Measurements from ENCODE around the gene MAN1C1. TPM values are rescaled to one million over a fixed set of nuclear protein-coding genes. Genes with fewer than 3 reads are reported as not detected.

Gene MAN1C1
- total and polyA plus RNA-seq, 9 of the 15 experiments (the other 6 are each of a cell fraction or from before 2014, with no cell fraction given) = 0.04 to 0.44 (median 0.10) TPM; not detected in 3

DNA sequence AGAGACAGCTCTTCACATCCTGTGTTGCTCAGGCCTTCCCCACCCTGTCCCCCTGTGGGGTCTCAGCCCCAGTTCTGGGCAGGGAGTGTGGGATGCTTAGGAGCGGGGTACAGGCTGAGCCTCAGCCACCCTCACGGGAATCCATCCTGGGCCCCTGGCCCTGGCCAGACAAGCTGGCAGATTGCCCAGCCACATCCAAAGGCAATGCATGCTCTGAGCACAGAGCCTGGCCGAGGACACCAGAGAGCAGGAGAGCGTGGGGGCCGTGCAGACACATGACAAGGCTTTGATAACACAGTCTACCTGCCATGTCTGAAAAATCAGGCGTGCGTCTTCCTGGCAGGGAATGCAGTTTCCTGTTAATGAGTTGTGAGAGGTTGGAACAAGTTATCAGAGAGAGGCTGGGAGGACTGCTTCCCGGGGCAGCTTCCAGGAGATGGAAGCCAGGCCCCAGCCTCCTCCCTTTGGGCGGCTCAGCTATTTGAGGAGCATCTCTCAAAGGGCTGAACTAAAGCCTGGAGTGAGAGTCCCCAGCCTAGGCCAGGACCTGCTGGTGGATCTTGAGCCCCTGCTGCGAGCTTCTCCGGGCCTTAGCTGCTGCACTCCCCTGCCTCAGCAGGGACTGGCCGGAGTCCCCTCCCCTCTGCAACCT, 111.2 kb downstream of the MAN1C1 start:
- Histone ChIP-seq H3K9ac (ENCODE audit: insufficient read depth in 1 of 2, low read depth in 2 of 2, low read length in 2 of 2) (peak overlapping the region in 1 of 2 experiments; percentile 39; a peak in 2 of 4 replicates), H3K4me1 (replicated peaks in 1 of 2; ENCODE audit: control insufficient read depth in 2 of 2, insufficient read depth in 2 of 2, low read length in 2 of 2) (peaks cover 0 to 9% of the 10 kb centered on the region in 2 experiments; a peak in 4 of 5 replicates), H3K4me2 (ENCODE audit: insufficient read depth, low read length) (no peak overlapping the region), H3K79me2 (ENCODE audit: control insufficient read depth, insufficient read depth, low read length) (no peaks in the 10 kb centered on the region), H2AFZ (ENCODE audit: low read depth, low read length) (no peak overlapping the region), H3K27me3 (ENCODE audit: control insufficient read depth in 2 of 2, insufficient read depth in 2 of 2, low read length in 2 of 2) (peaks cover 45 to 81% of the 10 kb centered on the region in 2 experiments), H3K9me1 (ENCODE audit: control insufficient read depth, insufficient read depth, low read length) (no peaks in the 10 kb centered on the region), H3K4me3 (no peak overlapping the region), H3K36me3 (ENCODE audit: control insufficient read depth, insufficient read depth, low read length) (no peaks in the 10 kb centered on the region), H3K9me3 (replicated peaks; ENCODE audit: control insufficient read depth, insufficient read depth, low read depth, low read length) (no peaks in the 10 kb centered on the region), H4K20me1 (replicated peaks; ENCODE audit: control insufficient read depth, insufficient read depth, low read length) (0 out of 2 replicates have a peak, but pooled peaks cover 8% of the 10 kb centered on the region), H3K27ac (ENCODE audit: extremely low read depth, low read depth, low read length) (no peak overlapping the region)
- intact Hi-C loops (cut with micrococcal nuclease) = no loop called here
- peak; percentile 68 for ATAC-seq
- 5% methylated on average over 12 of the region's 12 CpGs for WGBS (ENCODE audit: insufficient coverage, low coverage, missing lambda C conversion rate)
- peak in 2 of 4 experiments; percentile 33 to 38 for DNase-seq (ENCODE audit: extremely low read depth in 1 of 4, low spot score in 3 of 4)
- BruUV-seq (replicated peaks) = no TSS peak
- in situ Hi-C loops (cut with MboI) = no loop called here
- ChIA-PET POLR2A (interaction anchor here (0.6 to 2.4 kb wide), 4 partner anchors 9 to 717 kb away, joined by 3 to 6 read pairs (median 4); no protein-coding TSS in a partner anchor), CTCF (ENCODE audit: low intra/inter-chr PET ratio) (no interaction called here)
- FAIRE-seq = no peak
- no peak for TF ChIP-seq NR3C1 (CRISPR knock-in tag; IDR thresholded peaks at IDR 0.05)
- no peak for TF ChIP-seq MTA3 (IDR thresholded peaks at IDR 0.05; ENCODE audit: borderline replicate concordance)
- no peak for TF ChIP-seq POLR2AphosphoS2 (IDR thresholded peaks at IDR 0.05; ENCODE audit: low read length)
- no peak for TF ChIP-seq NFIX (CRISPR knock-in tag; IDR thresholded peaks at IDR 0.05; ENCODE audit: low read depth)
- TF ChIP-seq STAT5B (CRISPR knock-in tag; IDR thresholded peaks at IDR 0.05) = no peak
- no peak for TF ChIP-seq JUN (IDR thresholded peaks at IDR 0.05; ENCODE audit: borderline replicate concordance, low read depth, low read length)
- no peak for TF ChIP-seq JUN (CRISPR knock-in tag; IDR thresholded peaks at IDR 0.05; ENCODE audit: borderline replicate concordance)
- TF ChIP-seq MAFK (IDR thresholded peaks at IDR 0.05; ENCODE audit: low read length) = 0 out of 2 replicates have a peak, but pooled peaks have one; percentile 3
- TF ChIP-seq ELF2 (CRISPR knock-in tag; IDR thresholded peaks at IDR 0.05) = no peak
- no peak for TF ChIP-seq SREBF2 (CRISPR knock-in tag; IDR thresholded peaks at IDR 0.05)
- TF ChIP-seq, protein P1, sequence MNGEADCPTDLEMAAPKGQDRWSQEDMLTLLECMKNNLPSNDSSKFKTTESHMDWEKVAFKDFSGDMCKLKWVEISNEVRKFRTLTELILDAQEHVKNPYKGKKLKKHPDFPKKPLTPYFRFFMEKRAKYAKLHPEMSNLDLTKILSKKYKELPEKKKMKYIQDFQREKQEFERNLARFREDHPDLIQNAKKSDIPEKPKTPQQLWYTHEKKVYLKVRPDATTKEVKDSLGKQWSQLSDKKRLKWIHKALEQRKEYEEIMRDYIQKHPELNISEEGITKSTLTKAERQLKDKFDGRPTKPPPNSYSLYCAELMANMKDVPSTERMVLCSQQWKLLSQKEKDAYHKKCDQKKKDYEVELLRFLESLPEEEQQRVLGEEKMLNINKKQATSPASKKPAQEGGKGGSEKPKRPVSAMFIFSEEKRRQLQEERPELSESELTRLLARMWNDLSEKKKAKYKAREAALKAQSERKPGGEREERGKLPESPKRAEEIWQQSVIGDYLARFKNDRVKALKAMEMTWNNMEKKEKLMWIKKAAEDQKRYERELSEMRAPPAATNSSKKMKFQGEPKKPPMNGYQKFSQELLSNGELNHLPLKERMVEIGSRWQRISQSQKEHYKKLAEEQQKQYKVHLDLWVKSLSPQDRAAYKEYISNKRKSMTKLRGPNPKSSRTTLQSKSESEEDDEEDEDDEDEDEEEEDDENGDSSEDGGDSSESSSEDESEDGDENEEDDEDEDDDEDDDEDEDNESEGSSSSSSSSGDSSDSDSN (IDR thresholded peaks at IDR 0.05; ENCODE audit: borderline replicate concordance in 1 of 2, low read depth in 2 of 2, low read length in 2 of 2) = peak in 1 of 2 experiments; percentile 50; a peak in 1 of 4 replicates
- no peak for TF ChIP-seq GABPA (tag; conservative IDR thresholded peaks at IDR 0.05; ENCODE audit: low read depth)
- no peak for TF ChIP-seq ZNF324 (CRISPR knock-in tag; IDR thresholded peaks at IDR 0.05)
- TF ChIP-seq NFIC (IDR thresholded peaks at IDR 0.05) = peak; percentile 79
- no peak for TF ChIP-seq TRIM24 (IDR thresholded peaks at IDR 0.05)
- no peak for TF ChIP-seq ZSCAN29 (IDR thresholded peaks at IDR 0.05)
- no peak for TF ChIP-seq ZBTB2 (IDR thresholded peaks at IDR 0.05)
- TF ChIP-seq TEAD1 (CRISPR knock-in tag; IDR thresholded peaks at IDR 0.05) = no peak
- TF ChIP-seq, protein P2, sequence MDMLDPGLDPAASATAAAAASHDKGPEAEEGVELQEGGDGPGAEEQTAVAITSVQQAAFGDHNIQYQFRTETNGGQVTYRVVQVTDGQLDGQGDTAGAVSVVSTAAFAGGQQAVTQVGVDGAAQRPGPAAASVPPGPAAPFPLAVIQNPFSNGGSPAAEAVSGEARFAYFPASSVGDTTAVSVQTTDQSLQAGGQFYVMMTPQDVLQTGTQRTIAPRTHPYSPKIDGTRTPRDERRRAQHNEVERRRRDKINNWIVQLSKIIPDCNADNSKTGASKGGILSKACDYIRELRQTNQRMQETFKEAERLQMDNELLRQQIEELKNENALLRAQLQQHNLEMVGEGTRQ (CRISPR knock-in tag; IDR thresholded peaks at IDR 0.05) = no peak
